Measurements from ENCODE around the gene GNB1L.

GNB1L gene

DNA sequence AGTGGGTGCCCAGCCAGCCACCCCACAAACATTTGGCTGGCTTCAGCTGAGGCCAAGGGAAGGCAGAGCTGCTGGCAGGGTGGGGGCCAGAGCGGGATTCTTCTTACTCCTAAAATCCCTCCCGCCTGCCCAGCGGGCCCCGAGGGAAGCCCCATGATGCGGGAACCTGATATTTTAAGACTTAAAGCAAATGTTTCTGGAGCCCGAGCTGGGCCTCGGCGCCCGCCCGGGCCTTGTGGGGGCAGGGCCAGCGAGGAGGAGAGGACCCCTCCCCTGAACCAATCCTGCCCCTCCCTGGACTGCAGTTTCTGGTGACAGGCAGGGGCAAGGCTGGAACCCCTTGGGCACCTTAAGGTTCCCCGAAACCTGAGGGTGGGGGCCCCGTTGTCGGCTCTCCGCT lies 114.1 kb downstream of the GNB1L start:
- Histone ChIP-seq H3K36me3 (ENCODE audit: insufficient read depth, low read length) (no peaks in the 10 kb centered on the region), H3K9ac (ENCODE audit: insufficient read length) (no peak overlapping the region), H3K4me3 (no peak overlapping the region), H3K27ac (no peak overlapping the region), H3K9me3 (ENCODE audit: low read depth, low read length) (no peaks in the 10 kb centered on the region)
- DNase-seq (ENCODE audit: low read depth, low spot score): no peak
- no peak for TF ChIP-seq FOXP2 (optimal IDR thresholded peaks at IDR 0.05; ENCODE audit: control extremely low read depth, extremely low read length, insufficient read depth)
- TF ChIP-seq EZH2 (IDR thresholded peaks at IDR 0.05): no peak
- no peak for TF ChIP-seq POLR2AphosphoS5 (IDR thresholded peaks at IDR 0.05; ENCODE audit: borderline replicate concordance, low read depth, low read length)

GRCh38 chr22:19739911-19740449 lies 114.7 kb downstream of the GNB1L start:
- TF ChIP-seq EZH2 (IDR thresholded peaks at IDR 0.05) (no peak), POLR2AphosphoS5 (IDR thresholded peaks at IDR 0.05; ENCODE audit: borderline replicate concordance, low read depth, low read length) (no peak), FOXP2 (optimal IDR thresholded peaks at IDR 0.05; ENCODE audit: control extremely low read depth, extremely low read length, insufficient read depth) (no peak)
- Histone ChIP-seq H3K36me3 (ENCODE audit: insufficient read depth, low read length) (no peaks in the 10 kb centered on the region), H3K9me3 (ENCODE audit: low read depth, low read length) (no peaks in the 10 kb centered on the region), H3K4me3 (no peak overlapping the region), H3K27ac (no peak overlapping the region), H3K9ac (ENCODE audit: insufficient read length) (no peak overlapping the region)
- no peak for DNase-seq (ENCODE audit: low read depth, low spot score)

DNA sequence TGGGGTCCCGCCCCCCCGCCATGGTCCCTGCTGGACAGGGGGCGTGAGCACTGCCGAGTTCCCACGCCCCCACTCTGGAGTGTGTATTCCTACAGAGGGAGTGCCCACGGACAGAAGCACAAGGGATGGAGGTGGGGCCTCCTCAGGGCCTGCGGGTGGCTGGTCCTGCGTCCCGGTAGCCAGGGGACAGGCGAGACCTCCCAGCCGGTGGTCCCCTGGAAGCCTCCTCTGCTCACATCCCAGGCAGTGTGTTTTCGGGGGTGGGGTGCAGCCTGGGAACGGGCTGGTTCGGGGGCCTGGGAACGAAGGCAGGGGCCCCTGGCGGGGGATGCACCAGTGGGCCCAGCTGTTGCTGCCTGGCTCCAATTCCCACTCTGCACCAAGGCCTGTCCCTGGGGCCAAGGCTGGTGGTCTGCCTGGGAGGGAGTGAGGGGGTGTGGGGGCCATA lies 115.2 kb downstream of the GNB1L start:
- no peak for DNase-seq (ENCODE audit: low read depth, low spot score)
- H3K9me3 ChIP-seq (ENCODE audit: low read depth, low read length): no peaks in the 10 kb centered on the region
- TF ChIP-seq EZH2 (IDR thresholded peaks at IDR 0.05) (no peak), FOXP2 (optimal IDR thresholded peaks at IDR 0.05; ENCODE audit: control extremely low read depth, extremely low read length, insufficient read depth) (no peak), POLR2AphosphoS5 (IDR thresholded peaks at IDR 0.05; ENCODE audit: borderline replicate concordance, low read depth, low read length) (no peak)
- no peak overlapping the region for H3K4me3 ChIP-seq
- H3K9ac ChIP-seq (ENCODE audit: insufficient read length): no peak overlapping the region
- no peak overlapping the region for H3K27ac ChIP-seq
- H3K36me3 ChIP-seq (ENCODE audit: insufficient read depth, low read length): no peaks in the 10 kb centered on the region

DNA sequence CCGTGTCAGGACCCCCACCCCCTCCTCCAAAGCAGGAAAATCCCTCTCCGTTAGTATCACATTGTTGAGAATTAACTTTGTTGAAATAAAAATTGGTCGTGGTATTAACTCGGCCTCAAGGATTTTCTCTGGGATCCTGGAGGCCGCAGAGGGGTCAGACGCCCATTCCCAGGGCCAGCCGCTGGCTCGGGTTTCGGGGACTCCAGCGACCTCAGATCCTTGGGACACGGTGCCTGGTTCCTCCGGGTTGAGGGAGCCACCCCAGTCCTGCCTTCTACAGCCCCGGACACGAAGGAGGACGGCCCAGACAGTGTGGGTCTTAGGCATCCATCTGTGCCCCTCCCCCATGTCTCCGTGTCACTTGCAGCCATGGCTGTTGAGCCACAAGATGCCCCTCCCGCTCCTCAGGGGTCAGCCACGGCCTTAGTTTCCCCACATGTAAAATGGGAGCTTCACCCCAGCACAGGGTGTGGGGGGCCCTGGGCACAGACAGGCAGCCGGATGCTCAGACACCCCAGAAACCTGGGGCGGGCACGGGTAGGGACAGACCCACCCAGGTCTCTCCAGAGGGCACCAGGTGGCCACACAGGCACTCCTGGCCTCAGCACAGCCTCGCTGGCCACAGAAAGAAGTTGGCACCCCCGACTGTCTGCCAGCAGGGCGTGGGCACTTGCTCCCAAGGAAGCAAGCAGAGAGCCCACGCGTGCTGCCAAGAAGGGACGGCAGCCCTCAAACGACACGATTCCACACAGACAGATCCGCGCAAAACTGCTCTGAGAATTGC lies 115.8 kb downstream of the GNB1L start:
- Histone ChIP-seq H3K9ac (ENCODE audit: insufficient read length) (no peak overlapping the region), H3K36me3 (ENCODE audit: insufficient read depth, low read length) (no peaks in the 10 kb centered on the region)
- DNase-seq (ENCODE audit: low read depth, low spot score): no peak

DNA sequence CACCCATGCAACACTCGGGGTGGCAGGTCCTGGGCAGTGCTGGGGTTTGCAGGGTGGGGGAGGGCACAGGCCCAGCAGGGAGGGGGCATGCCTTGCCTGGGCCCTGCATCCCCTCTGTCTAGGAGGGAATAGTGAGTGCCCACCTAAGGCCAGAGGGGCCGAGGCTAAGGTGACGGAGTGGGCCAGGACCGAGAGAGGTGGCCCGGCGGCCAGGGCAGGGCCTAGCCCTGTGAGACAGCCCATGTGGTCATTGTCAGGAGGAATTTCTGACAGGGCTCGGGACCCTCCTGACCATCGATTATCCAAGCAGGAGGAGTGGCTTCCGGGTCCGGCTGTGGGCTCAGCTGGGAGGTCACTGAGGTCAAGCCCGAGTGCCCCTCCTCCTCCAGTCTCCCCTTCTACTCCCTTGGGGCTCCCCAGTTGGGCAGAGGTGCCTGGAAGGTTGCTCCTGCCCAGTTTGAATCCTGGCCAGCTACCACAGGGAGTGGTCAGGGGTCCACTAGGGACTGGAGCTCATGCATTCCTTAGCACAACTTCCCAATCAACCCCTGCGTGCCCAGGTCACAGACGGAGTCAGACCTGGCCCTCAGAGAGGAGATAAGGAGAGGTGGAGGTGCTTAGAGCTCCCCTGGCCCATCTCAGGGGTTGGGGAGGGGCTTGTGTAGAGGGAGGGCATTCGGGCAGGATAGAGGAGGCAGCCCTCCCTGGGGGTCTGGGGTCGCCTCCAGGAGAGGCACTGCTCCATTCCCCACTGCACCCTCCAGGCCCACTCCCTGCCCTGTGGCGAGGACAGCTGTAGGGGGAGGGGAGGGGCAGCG lies 116.6 kb downstream of the GNB1L start:
- DNase-seq (ENCODE audit: low read depth, low spot score): no peak
- Histone ChIP-seq H3K4me3 (no peak overlapping the region), H3K9ac (ENCODE audit: insufficient read length) (no peak overlapping the region), H3K36me3 (ENCODE audit: insufficient read depth, low read length) (no peaks in the 10 kb centered on the region), H3K9me3 (ENCODE audit: low read depth, low read length) (no peaks in the 10 kb centered on the region), H3K27ac (no peak overlapping the region)
- TF ChIP-seq POLR2AphosphoS5 (IDR thresholded peaks at IDR 0.05; ENCODE audit: borderline replicate concordance, low read depth, low read length): no peak
- no peak for TF ChIP-seq FOXP2 (optimal IDR thresholded peaks at IDR 0.05; ENCODE audit: control extremely low read depth, extremely low read length, insufficient read depth)
- no peak for TF ChIP-seq EZH2 (IDR thresholded peaks at IDR 0.05)

More for the DNA sequence above, 115.8 kb downstream of the GNB1L start:
- no peak for TF ChIP-seq FOXP2 (optimal IDR thresholded peaks at IDR 0.05; ENCODE audit: control extremely low read depth, extremely low read length, insufficient read depth)
- no peak for TF ChIP-seq POLR2AphosphoS5 (IDR thresholded peaks at IDR 0.05; ENCODE audit: borderline replicate concordance, low read depth, low read length)
- no peak for TF ChIP-seq EZH2 (IDR thresholded peaks at IDR 0.05)
- H3K9me3 ChIP-seq (ENCODE audit: low read depth, low read length): no peaks in the 10 kb centered on the region
- H3K4me3 ChIP-seq: no peak overlapping the region
- no peak overlapping the region for H3K27ac ChIP-seq

DNA sequence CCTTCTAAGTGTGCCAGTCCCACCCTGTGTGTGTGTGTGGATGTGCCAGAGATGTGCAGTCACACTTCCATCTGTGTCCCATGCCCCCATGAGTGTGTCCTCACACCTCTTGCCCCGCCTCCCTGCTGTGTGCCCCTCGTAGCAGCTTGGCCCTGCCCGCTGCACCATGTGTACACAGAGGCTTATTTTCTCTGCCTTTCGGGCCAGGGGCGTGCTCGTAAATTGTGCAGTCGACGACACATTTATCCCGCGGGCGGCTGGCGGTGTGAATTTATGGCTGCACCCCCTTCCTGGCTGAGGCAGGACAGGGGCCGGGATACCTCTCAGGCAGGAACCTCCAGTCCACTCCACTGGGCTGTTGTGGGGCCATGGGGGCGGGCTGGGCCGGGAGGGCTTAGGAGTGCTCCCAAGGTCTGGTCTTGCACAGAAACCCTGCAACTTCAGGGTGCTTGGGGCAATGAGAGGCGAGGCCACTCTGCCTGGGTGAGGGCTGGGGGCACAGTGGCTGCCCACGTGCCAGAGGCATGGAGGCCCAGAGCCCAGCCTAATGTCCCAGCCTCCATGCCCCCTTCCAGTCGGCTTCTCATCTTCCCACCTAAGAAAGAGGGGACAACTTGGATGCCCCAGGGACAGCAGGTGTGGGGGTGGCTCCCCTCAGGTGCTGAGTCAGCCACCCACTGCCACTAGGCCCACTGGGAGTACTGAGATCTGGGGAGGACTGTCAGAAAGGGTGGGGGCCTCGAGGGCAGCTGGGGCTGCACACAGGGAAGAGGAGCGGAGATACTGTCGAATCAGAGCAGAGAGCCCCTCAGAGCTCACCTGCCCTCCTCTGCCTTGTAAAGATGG lies 118.8 kb downstream of the GNB1L start:
- no peaks in the 10 kb centered on the region for H3K9me3 ChIP-seq (ENCODE audit: low read depth, low read length)
- H3K27ac ChIP-seq: no peak overlapping the region
- H3K36me3 ChIP-seq (ENCODE audit: insufficient read depth, low read length): no peaks in the 10 kb centered on the region
- H3K4me3 ChIP-seq: no peak overlapping the region
- no peak for TF ChIP-seq POLR2AphosphoS5 (IDR thresholded peaks at IDR 0.05; ENCODE audit: borderline replicate concordance, low read depth, low read length)
- TF ChIP-seq FOXP2 (optimal IDR thresholded peaks at IDR 0.05; ENCODE audit: control extremely low read depth, extremely low read length, insufficient read depth): no peak
- TF ChIP-seq EZH2 (IDR thresholded peaks at IDR 0.05): no peak
- no peak overlapping the region for H3K9ac ChIP-seq (ENCODE audit: insufficient read length)
- no peak for DNase-seq (ENCODE audit: low read depth, low spot score)

- Histone ChIP-seq H3K9me3 (ENCODE audit: low read depth, low read length) (no peaks in the 10 kb centered on the region), H3K9ac (ENCODE audit: insufficient read length) (no peak overlapping the region), H3K4me3 (no peak overlapping the region), H3K36me3 (ENCODE audit: insufficient read depth, low read length) (no peaks in the 10 kb centered on the region), H3K27ac (no peak overlapping the region)
- TF ChIP-seq EZH2 (IDR thresholded peaks at IDR 0.05): no peak
- TF ChIP-seq FOXP2 (optimal IDR thresholded peaks at IDR 0.05; ENCODE audit: control extremely low read depth, extremely low read length, insufficient read depth): no peak
- TF ChIP-seq POLR2AphosphoS5 (IDR thresholded peaks at IDR 0.05; ENCODE audit: borderline replicate concordance, low read depth, low read length): no peak
- no peak for DNase-seq (ENCODE audit: low read depth, low spot score)
These were observed 119.8 kb downstream of the GNB1L start for GRCh38 chr22:19734837-19735382.

Data from SK-N-MC (cell line).